ENCODE results near the gene MED15. TPM values are rescaled to one million over a fixed set of nuclear protein-coding genes. Genes with fewer than 3 reads are reported as not detected.

The MED15 gene, protein sequence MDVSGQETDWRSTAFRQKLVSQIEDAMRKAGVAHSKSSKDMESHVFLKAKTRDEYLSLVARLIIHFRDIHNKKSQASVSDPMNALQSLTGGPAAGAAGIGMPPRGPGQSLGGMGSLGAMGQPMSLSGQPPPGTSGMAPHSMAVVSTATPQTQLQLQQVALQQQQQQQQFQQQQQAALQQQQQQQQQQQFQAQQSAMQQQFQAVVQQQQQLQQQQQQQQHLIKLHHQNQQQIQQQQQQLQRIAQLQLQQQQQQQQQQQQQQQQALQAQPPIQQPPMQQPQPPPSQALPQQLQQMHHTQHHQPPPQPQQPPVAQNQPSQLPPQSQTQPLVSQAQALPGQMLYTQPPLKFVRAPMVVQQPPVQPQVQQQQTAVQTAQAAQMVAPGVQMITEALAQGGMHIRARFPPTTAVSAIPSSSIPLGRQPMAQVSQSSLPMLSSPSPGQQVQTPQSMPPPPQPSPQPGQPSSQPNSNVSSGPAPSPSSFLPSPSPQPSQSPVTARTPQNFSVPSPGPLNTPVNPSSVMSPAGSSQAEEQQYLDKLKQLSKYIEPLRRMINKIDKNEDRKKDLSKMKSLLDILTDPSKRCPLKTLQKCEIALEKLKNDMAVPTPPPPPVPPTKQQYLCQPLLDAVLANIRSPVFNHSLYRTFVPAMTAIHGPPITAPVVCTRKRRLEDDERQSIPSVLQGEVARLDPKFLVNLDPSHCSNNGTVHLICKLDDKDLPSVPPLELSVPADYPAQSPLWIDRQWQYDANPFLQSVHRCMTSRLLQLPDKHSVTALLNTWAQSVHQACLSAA
- total RNA-seq (100 to 1,000 TPM in 1 of 2 experiments, 10 to 100 TPM in 1; 98.0 to 106 TPM), polyA plus RNA-seq (120 TPM)

GRCh38 chr22:20507253-20508066 is at the start of gene MED15:
MED15 (plus strand) TSS chr22:20507610; CDS start chr22:20507679, 69 bp downstream.
- POLR2A ChIA-PET = interaction anchor here (0.7 to 2.9 kb wide), 8 partner anchors 16 to 60 kb away, joined by 3 to 23 read pairs (median 10); no protein-coding TSS in a partner anchor
- Histone ChIP-seq H3K9me3 (ENCODE audit: low read length) (no peaks in the 10 kb centered on the region), H3K36me3 (ENCODE audit: insufficient read depth, low read length) (peaks cover 5% of the 10 kb centered on the region), H3K27ac (ENCODE audit: low read depth, low read length) (peak within 1 kb of the TSS; percentile 99), H3K4me3 (ENCODE audit: low read length) (peak within 1 kb of the TSS; percentile 98), H3K4me1 (ENCODE audit: insufficient read depth, low read length) (peaks cover 44% of the 10 kb centered on the region), H3K27me3 (ENCODE audit: insufficient read depth, low read length, poor library complexity, severe bottlenecking) (no peaks in the 10 kb centered on the region)
- Mint-ChIP-seq H3K27ac (peak within 1 kb of the TSS; percentile 73 to 99 (median 97)), H3K9me3 (no peaks in the 10 kb centered on the region), H3K4me1 (peaks cover 48 to 56% (median 52%) of the 10 kb centered on the region in 3 donors), H3K27me3 (peaks cover 0 to 1% of the 10 kb centered on the region in 2 donors), H3K4me3 (peak within 1 kb of the TSS; percentile 94 to 100 (median 97)), H3K36me3 (peaks cover 0 to 37% (median 12%) of the 10 kb centered on the region in 3 donors)
- DNase-seq = peak; percentile 81 to 92 (median 82)
- CTCF ChIA-PET = interaction anchor here (1.2 to 4.3 kb wide), 10 partner anchors 11 to 63 kb away, joined by 3 to 16 read pairs (median 6); no protein-coding TSS in a partner anchor

DNA sequence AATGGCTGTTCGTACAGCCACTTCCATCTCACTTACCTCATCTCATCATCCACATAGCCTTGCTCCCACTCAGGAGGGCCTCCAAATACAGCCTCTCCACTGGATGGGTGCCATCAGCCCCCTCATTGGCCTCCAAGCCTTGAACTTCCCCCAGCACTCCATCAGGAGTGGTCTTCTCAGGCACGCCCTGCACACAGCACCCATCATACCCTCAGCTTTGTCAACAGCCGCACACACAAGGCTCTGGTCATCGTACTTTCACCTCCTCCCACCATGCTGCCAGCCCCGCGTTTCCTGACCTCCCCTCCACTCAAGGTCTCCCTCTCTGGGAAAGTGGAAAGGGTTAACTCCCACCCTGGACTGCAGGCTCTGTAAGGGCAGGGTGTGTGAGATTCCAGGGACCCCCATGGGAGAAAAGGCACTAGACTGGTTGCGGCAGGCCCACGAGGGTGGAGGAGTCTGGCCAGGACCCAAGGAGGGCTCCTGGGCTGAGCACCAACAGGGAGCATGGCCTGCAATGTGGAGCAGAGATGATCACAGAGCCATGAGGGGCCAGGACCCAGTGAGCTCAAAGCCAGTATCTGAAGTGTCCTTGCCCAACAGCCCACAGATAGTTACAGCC is 48.8 kb upstream of the MED15 start:
- Histone ChIP-seq H3K27ac (ENCODE audit: low read depth, low read length) (no peak overlapping the region), H3K9me3 (ENCODE audit: low read length) (no peaks in the 10 kb centered on the region), H3K4me3 (ENCODE audit: low read length) (no peak overlapping the region), H3K27me3 (ENCODE audit: insufficient read depth, low read length, poor library complexity, severe bottlenecking) (no peaks in the 10 kb centered on the region), H3K4me1 (ENCODE audit: insufficient read depth, low read length) (peaks cover 28% of the 10 kb centered on the region), H3K36me3 (ENCODE audit: insufficient read depth, low read length) (peaks cover 12% of the 10 kb centered on the region)
- no peak overlapping the region for H3K4me3 Mint-ChIP-seq
- CTCF ChIA-PET = interaction anchor here (1.1 to 2.6 kb wide), 3 partner anchors 29 to 246 kb away, joined by 3 to 8 read pairs (median 5); no protein-coding TSS in a partner anchor
- peaks cover 38 to 49% (median 38%) of the 10 kb centered on the region in 3 donors for H3K4me1 Mint-ChIP-seq
- no peaks in the 10 kb centered on the region for H3K27me3 Mint-ChIP-seq
- no peak for DNase-seq
- no peaks in the 10 kb centered on the region for H3K9me3 Mint-ChIP-seq
- H3K27ac Mint-ChIP-seq = no peak overlapping the region
- POLR2A ChIA-PET = no interaction called here
- H3K36me3 Mint-ChIP-seq = peaks cover 11 to 49% (median 14%) of the 10 kb centered on the region in 3 donors

DNA sequence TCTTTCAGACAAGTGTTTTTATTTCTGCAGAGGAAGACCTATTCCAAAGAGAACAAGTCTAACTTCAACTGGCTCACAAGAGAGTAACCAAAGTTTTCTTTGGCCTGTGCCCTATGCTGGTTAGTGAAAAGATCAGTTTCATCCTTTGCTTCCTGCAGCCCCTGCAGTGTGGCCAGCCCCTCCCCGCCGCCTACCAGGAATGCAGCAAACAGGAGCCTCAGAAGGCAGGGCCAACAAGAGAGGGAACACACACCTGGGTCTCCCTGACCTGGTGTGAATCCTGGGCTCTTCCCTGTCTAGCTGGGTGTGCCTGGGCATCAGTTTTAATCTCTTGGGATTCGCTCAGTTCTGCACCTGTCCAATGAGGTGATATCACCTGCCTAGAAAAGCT is 48.3 kb upstream of the MED15 start:
- no peak for DNase-seq
- CTCF ChIA-PET = interaction anchor here (1.1 to 2.6 kb wide), 3 partner anchors 30 to 246 kb away, joined by 3 to 8 read pairs (median 5); no protein-coding TSS in a partner anchor
- Mint-ChIP-seq H3K9me3 (no peaks in the 10 kb centered on the region), H3K27ac (peak overlapping the region in 3 of 8 donors; percentile 13 to 86 (median 56)), H3K27me3 (no peaks in the 10 kb centered on the region), H3K36me3 (peaks cover 11 to 49% (median 14%) of the 10 kb centered on the region in 3 donors), H3K4me3 (no peak overlapping the region), H3K4me1 (peaks cover 43 to 54% (median 43%) of the 10 kb centered on the region in 3 donors)
- Histone ChIP-seq H3K36me3 (ENCODE audit: insufficient read depth, low read length) (peaks cover 12% of the 10 kb centered on the region), H3K27me3 (ENCODE audit: insufficient read depth, low read length, poor library complexity, severe bottlenecking) (no peaks in the 10 kb centered on the region), H3K9me3 (ENCODE audit: low read length) (no peaks in the 10 kb centered on the region), H3K27ac (ENCODE audit: low read depth, low read length) (no peak overlapping the region), H3K4me1 (ENCODE audit: insufficient read depth, low read length) (peaks cover 33% of the 10 kb centered on the region), H3K4me3 (ENCODE audit: low read length) (no peak overlapping the region)
- POLR2A ChIA-PET = no interaction called here

DNA sequence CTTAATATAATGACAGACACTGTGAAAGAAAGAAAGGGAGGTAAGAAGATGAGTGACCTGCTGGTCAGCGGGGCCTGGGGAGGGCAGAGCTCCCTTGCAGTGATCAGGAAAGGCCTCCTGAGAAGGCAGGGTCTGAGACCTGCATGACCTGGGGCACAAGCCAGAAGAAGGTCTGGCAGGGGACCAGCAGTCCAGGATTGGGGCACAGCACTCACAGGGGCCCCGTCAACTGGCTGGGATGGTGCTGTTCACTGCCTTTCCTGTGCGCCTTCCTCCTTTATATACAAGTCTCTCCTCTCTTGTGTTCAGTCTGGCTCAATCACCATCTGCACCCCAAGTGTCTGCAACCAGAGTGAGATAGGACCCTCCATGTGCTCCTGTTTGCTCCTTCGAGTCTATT is 47.5 kb upstream of the MED15 start:
- ChIA-PET POLR2A (no interaction called here), CTCF (interaction anchor here (1.3 to 2.6 kb wide), 3 partner anchors 16 to 42 kb away, joined by 5 to 8 read pairs (median 5); no protein-coding TSS in a partner anchor)
- H3K4me1 ChIP-seq (ENCODE audit: insufficient read depth, low read length) = peaks cover 40% of the 10 kb centered on the region
- DNase-seq = no peak
- no peak overlapping the region for H3K27ac ChIP-seq (ENCODE audit: low read depth, low read length)
- Mint-ChIP-seq H3K27ac (peak overlapping the region in 1 of 8 donors; percentile 86), H3K9me3 (no peaks in the 10 kb centered on the region), H3K27me3 (no peaks in the 10 kb centered on the region), H3K4me3 (no peak overlapping the region), H3K4me1 (peaks cover 50 to 61% (median 50%) of the 10 kb centered on the region in 3 donors), H3K36me3 (peaks cover 11 to 51% (median 12%) of the 10 kb centered on the region in 3 donors)
- no peaks in the 10 kb centered on the region for H3K27me3 ChIP-seq (ENCODE audit: insufficient read depth, low read length, poor library complexity, severe bottlenecking)
- H3K4me3 ChIP-seq (ENCODE audit: low read length) = no peak overlapping the region
- H3K36me3 ChIP-seq (ENCODE audit: insufficient read depth, low read length) = peaks cover 12% of the 10 kb centered on the region
- no peaks in the 10 kb centered on the region for H3K9me3 ChIP-seq (ENCODE audit: low read length)

- Mint-ChIP-seq H3K9me3 (no peaks in the 10 kb centered on the region), H3K4me3 (peak overlapping the region in 6 of 7 donors; percentile 75 to 86 (median 79)), H3K27ac (peak overlapping the region; percentile 91 to 99 (median 97)), H3K27me3 (no peaks in the 10 kb centered on the region), H3K36me3 (peaks cover 6 to 24% (median 17%) of the 10 kb centered on the region in 3 donors), H3K4me1 (peaks cover 55 to 65% (median 56%) of the 10 kb centered on the region in 3 donors)
- H3K27me3 ChIP-seq (ENCODE audit: insufficient read depth, low read length, poor library complexity, severe bottlenecking) = no peaks in the 10 kb centered on the region
- H3K27ac ChIP-seq (ENCODE audit: low read depth, low read length) = peak overlapping the region; percentile 66
- peaks cover 54% of the 10 kb centered on the region for H3K4me1 ChIP-seq (ENCODE audit: insufficient read depth, low read length)
- peak overlapping the region; percentile 30 for H3K4me3 ChIP-seq (ENCODE audit: low read length)
- ChIA-PET CTCF (interaction anchor here (0.8 to 3.7 kb wide), 14 partner anchors 9 to 109 kb away, joined by 3 to 28 read pairs (median 5); no protein-coding TSS in a partner anchor), POLR2A (interaction anchor here (0.5 to 2.4 kb wide), 17 partner anchors 10 to 505 kb away, joined by 3 to 16 read pairs (median 4); partner anchors contain the start of genes KLHL22 and ZNF74)
- DNase-seq = peak in 3 of 5 donors; percentile 57 to 72 (median 62)
- H3K36me3 ChIP-seq (ENCODE audit: insufficient read depth, low read length) = no peaks in the 10 kb centered on the region
- no peaks in the 10 kb centered on the region for H3K9me3 ChIP-seq (ENCODE audit: low read length)
Measured at GRCh38 chr22:20463324-20464095, 43.9 kb upstream of the MED15 start.

DNA sequence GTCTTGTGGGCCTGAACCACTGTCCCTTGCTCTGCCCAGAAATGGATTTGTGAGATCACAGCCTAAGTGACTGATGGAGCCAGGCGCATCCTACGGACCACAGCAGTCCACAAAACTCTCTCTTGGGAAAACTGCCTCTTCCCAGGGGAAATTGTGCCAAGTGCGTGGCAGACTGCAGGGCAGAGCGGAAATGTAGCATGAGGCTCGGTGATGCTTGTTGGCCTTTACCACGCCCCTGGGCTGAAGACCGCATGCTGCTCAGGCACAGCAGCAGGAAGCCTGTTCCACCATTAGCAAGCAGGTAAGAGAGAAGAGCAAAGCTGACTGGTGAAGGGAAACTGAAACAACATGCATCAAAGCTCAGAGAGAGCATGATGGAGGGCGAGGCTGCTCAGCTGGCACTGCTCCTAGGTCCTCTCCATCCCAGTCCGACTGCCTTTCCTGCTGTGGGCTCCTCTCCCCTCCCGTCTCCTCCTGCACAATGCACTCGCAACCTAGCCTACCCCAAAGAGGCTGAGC is 43.3 kb upstream of the MED15 start:
- POLR2A ChIA-PET = interaction anchor here (0.5 to 2.4 kb wide), 14 partner anchors 27 to 110 kb away, joined by 3 to 16 read pairs (median 5); partner anchors contain the start of genes KLHL22 and MED15
- CTCF ChIA-PET = interaction anchor here (1.0 to 3.7 kb wide), 13 partner anchors 8 to 105 kb away, joined by 3 to 28 read pairs (median 6); no protein-coding TSS in a partner anchor
- Histone ChIP-seq H3K9me3 (ENCODE audit: low read length) (no peaks in the 10 kb centered on the region), H3K36me3 (ENCODE audit: insufficient read depth, low read length) (no peaks in the 10 kb centered on the region), H3K27me3 (ENCODE audit: insufficient read depth, low read length, poor library complexity, severe bottlenecking) (no peaks in the 10 kb centered on the region), H3K27ac (ENCODE audit: low read depth, low read length) (peak overlapping the region; percentile 66), H3K4me3 (ENCODE audit: low read length) (peak overlapping the region; percentile 30), H3K4me1 (ENCODE audit: insufficient read depth, low read length) (peaks cover 60% of the 10 kb centered on the region)
- H3K4me1 Mint-ChIP-seq = peaks cover 56 to 64% (median 60%) of the 10 kb centered on the region in 3 donors
- H3K9me3 Mint-ChIP-seq = no peaks in the 10 kb centered on the region
- H3K36me3 Mint-ChIP-seq = peaks cover 10 to 21% (median 16%) of the 10 kb centered on the region in 3 donors
- DNase-seq = peak; percentile 20 to 80 (median 74)
- peak overlapping the region; percentile 7 to 86 (median 76) for H3K4me3 Mint-ChIP-seq
- no peaks in the 10 kb centered on the region for H3K27me3 Mint-ChIP-seq
- H3K27ac Mint-ChIP-seq = peak overlapping the region; percentile 91 to 99 (median 97)
